Stimulated activated CD8-positive, alpha-beta memory T cell treated with anti-CD3 and anti-CD28 coated beads, Interleukin-12 subunit alpha, Interleukin-12 subunit beta, amount 100 ng/mL, for 1 hour (primary cell): Measurements from ENCODE around the gene MRPS17.

Source experiments
- DNase-seq: peaks from one replicate; pipeline ENCODE4 v3.0.0-alpha.2; 2020; ENCODE audit warnings: low read depth

Gene MRPS17

GRCh38 chr7:55970978-55971377, 19.3 kb downstream of the MRPS17 start:
- no peak for DNase-seq

GRCh38 chr7:55973747-55974250, 22.1 kb downstream of the MRPS17 start:
- DNase-seq, result no peak

- no peak for DNase-seq
These were observed 24.4 kb downstream of the MRPS17 start for GRCh38 chr7:55975988-55976633.

- DNase-seq, result no peak
These were observed 26.2 kb downstream of the MRPS17 start for GRCh38 chr7:55977831-55978230.

- DNase-seq, result no peak
These were observed 28.6 kb downstream of the MRPS17 start for GRCh38 chr7:55980266-55980665.

- DNase-seq, result no peak
These were observed 31.9 kb downstream of the MRPS17 start for GRCh38 chr7:55983537-55983936.

GRCh38 chr7:55992346-55992745, 40.7 kb downstream of the MRPS17 start:
- DNase-seq, result no peak

GRCh38 chr7:55996856-55997500, 45.3 kb downstream of the MRPS17 start:
- no peak for DNase-seq

- no peak for DNase-seq
These were observed 52.1 kb downstream of the MRPS17 start for GRCh38 chr7:56003749-56004148.
